Mesothelial cell of epicardium (in vitro differentiated cells): Measurements from ENCODE around the gene MIPEP. TPM values are rescaled to one million over a fixed set of nuclear protein-coding genes. Genes with fewer than 3 reads are reported as not detected.
"Not testable (repeated sequence)": the region's sequence is repeated elsewhere in the genome, so short reads cannot be mapped to it uniquely, and the experiment has no call there.

ENCODE experiments used
- DNase-seq, 2 experiments: peaks; one replicate each; pipeline ENCODE4 v3.0.0; 2021; ENCODE audit warnings: low spot score in 2 of 2; ENCODE audit not compliant: unreplicated experiment in 2 of 2
- H3K27ac Mint-ChIP-seq: 2 replicates; pipeline ENCODE4 v1.8.0; 2021; ENCODE audit warnings: mixed read lengths
- H3K27me3 Mint-ChIP-seq: 2 replicates; pipeline ENCODE4 v1.8.0; 2021; ENCODE audit warnings: low read depth, mixed read lengths
- H3K36me3 Mint-ChIP-seq: 2 replicates; pipeline ENCODE4 v1.8.0; 2021; ENCODE audit warnings: mixed read lengths
- H3K4me1 Mint-ChIP-seq: 2 replicates; pipeline ENCODE4 v1.8.0; 2021; ENCODE audit warnings: mixed read lengths
- H3K4me3 Mint-ChIP-seq: 2 replicates; pipeline ENCODE4 v1.8.0; 2021; ENCODE audit warnings: mild to moderate bottlenecking, moderate library complexity, mixed read lengths
- H3K9me3 Mint-ChIP-seq: 2 replicates; pipeline ENCODE4 v1.8.0; 2021; ENCODE audit warnings: mixed read lengths
- CTCF ChIP-seq: fragments of 200-600 bp; sonication (generic); IDR thresholded peaks from one replicate; pipeline ENCODE4 v1.5.0; 2021; ENCODE audit warnings: antibody characterized with exemption; ENCODE audit not compliant: unreplicated experiment
- total RNA-seq: library from RNA; stranded (reverse); gene quantifications from 3 replicates; pipeline ENCODE4 v1.2.1, GENCODE V29; 2021

MIPEP gene
- total RNA-seq, 1 donor from 2014 or later, result 13.1 TPM

DNA sequence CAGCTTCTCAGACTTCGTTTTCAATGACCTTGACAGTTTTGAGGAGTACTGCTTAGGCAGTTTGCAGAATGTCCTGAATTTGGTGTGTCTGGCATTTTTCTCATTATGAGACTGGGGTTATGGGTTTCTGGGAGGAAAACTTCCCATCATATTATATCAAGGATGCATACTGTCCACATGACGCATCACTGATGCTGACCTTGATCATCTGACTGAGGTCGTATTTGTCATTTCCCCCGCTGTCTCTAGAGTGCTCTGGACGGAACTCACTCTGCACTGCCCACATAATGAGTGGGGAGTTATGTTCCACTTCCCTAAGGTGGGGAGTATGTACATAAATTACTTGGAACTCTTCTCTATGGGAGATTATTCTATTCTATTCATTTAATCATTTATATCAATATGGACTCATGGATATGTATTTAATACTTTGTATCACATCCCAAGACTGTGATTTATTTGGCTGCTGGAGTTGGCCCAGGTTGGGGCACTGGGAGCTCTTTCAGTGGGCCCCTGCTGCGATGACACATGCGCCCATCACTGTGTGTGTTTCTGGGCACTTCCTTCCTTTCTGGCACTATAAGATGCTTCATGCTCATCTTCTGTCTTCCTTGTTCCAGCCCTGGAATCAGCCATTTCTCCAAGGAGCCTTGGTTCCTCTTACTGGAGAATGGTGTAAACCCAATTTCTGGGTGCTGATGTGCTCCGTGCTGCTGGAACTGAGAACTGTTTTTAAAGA, 138.6 kb downstream of the MIPEP start:
- Mint-ChIP-seq H3K27ac (no peak overlapping the region), H3K36me3 (no peaks in the 10 kb centered on the region), H3K4me1 (peaks cover 45% of the 10 kb centered on the region), H3K9me3 (no peaks in the 10 kb centered on the region), H3K27me3 (peaks cover 3% of the 10 kb centered on the region), H3K4me3 (no peak overlapping the region)
- no peak for TF ChIP-seq CTCF
- no peak for DNase-seq

DNA sequence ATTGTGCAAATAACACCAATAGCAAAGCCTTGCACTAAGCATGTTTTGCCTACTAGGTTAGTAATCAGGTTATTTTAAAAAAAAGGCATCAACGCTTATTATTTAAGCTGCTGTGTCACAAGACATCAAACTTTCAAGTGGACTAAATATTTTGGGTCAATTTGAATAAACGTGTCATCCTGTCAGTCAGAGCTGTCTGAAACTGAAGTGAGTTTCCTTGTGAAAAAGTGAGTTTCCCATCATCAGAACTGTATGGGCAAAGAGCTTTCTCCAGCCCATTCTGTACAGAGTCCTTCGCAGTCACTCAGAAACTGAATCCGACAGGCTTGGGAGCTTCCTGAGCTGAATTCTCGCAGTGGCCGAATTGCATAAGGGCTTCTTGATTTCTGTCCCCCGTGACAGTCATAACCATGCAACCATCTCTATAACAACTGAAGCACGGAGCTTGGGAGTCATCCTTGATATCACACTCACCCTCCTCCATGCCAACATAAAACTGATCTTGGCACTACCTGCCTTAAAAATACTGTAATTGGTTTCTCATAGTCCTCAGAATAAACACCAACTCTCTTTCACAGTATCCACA, 139.8 kb downstream of the MIPEP start:
- Mint-ChIP-seq H3K4me1 (peaks cover 41% of the 10 kb centered on the region), H3K36me3 (no peaks in the 10 kb centered on the region), H3K27me3 (peaks cover 3% of the 10 kb centered on the region), H3K27ac (no peak overlapping the region), H3K9me3 (no peaks in the 10 kb centered on the region), H3K4me3 (no peak overlapping the region)
- no peak for DNase-seq
- TF ChIP-seq CTCF, result no peak

- peaks cover 41% of the 10 kb centered on the region for H3K4me1 Mint-ChIP-seq
- no peak overlapping the region for H3K4me3 Mint-ChIP-seq
- H3K27ac Mint-ChIP-seq, result peak overlapping the region; percentile 43
- no peaks in the 10 kb centered on the region for H3K36me3 Mint-ChIP-seq
- TF ChIP-seq CTCF, result no peak
- no peaks in the 10 kb centered on the region for H3K9me3 Mint-ChIP-seq
- H3K27me3 Mint-ChIP-seq, result peaks cover 3% of the 10 kb centered on the region
- DNase-seq, result no peak
These were observed 140.8 kb downstream of the MIPEP start for GRCh38 chr13:23748109-23748990.

DNA sequence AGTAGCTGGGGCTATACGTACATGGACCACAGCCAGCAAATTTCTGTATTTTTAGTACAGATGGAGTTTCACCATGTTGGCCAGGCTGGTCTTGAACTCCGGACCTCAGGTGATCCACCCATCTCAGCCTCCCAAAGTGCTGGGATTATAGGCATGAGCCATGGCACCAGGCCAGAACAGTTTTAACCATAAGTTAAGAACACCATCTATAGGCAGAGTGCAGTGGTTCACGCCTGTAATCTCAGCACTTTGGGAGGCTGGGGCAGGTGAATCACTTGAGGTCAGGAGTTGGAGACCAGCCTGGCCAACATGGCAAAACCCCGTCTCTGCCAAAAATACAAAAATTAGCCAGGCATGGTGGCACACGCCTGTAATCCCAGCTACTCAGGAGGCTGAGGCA, 143.1 kb downstream of the MIPEP start:
- not testable (repeated sequence) for H3K9me3 Mint-ChIP-seq, H3K27me3 Mint-ChIP-seq, DNase-seq, H3K27ac Mint-ChIP-seq, H3K36me3 Mint-ChIP-seq, H3K4me3 Mint-ChIP-seq
- H3K4me1 Mint-ChIP-seq, result peaks cover 52% of the 10 kb centered on the region

- Mint-ChIP-seq H3K36me3 (no peaks in the 10 kb centered on the region), H3K27me3 (no peaks in the 10 kb centered on the region), H3K4me1 (peaks cover 63% of the 10 kb centered on the region), H3K27ac (no peak overlapping the region), H3K4me3 (no peak overlapping the region), H3K9me3 (no peaks in the 10 kb centered on the region)
- no peak for DNase-seq
- no peak for TF ChIP-seq CTCF
These were observed 144.9 kb downstream of the MIPEP start for GRCh38 chr13:23744315-23744714.
